Measurements from ENCODE around the gene MEGF6. TPM values are rescaled to one million over a fixed set of nuclear protein-coding genes. Genes with fewer than 3 reads are reported as not detected.

MEGF6 gene
- total RNA-seq, 2 donors from 2014 or later, result 67.3 to 82.5 TPM

- TF ChIP-seq POLR2A (IDR thresholded peaks at IDR 0.05) (no peak), POLR2AphosphoS5 (IDR thresholded peaks at IDR 0.05) (no peak), CTCF (IDR thresholded peaks at IDR 0.05) (no peak)
- Histone ChIP-seq H3K4me3 (no peak overlapping the region), H3K9me3 (no peaks in the 10 kb centered on the region), H3K4me1 (replicated peaks) (peaks cover 7% of the 10 kb centered on the region), H3K36me3 (no peaks in the 10 kb centered on the region), H3K27ac (no peak overlapping the region), H3K27me3 (replicated peaks; ENCODE audit: insufficient read depth) (peaks cover 7% of the 10 kb centered on the region)
- no peak for DNase-seq (ENCODE audit: low spot score)
- intact Hi-C loops (cut with DNase I), result no loop called here
- 86% methylated on average over 17 of the region's 18 CpGs for WGBS
Measured at GRCh38 chr1:3607703-3608065, 3.6 kb downstream of the MEGF6 start.

- intact Hi-C loops (cut with DNase I), result no loop called here
- Histone ChIP-seq H3K4me1 (replicated peaks) (peaks cover 7% of the 10 kb centered on the region), H3K4me3 (no peak overlapping the region), H3K27me3 (replicated peaks; ENCODE audit: insufficient read depth) (peaks cover 7% of the 10 kb centered on the region), H3K36me3 (no peaks in the 10 kb centered on the region), H3K27ac (no peak overlapping the region), H3K9me3 (no peaks in the 10 kb centered on the region)
- no peak for TF ChIP-seq CTCF (IDR thresholded peaks at IDR 0.05)
- no peak for TF ChIP-seq POLR2AphosphoS5 (IDR thresholded peaks at IDR 0.05)
- TF ChIP-seq POLR2A (IDR thresholded peaks at IDR 0.05), result no peak
- 89% methylated on average over 23 of the region's 23 CpGs for WGBS
- no peak for DNase-seq (ENCODE audit: low spot score)
Measured at GRCh38 chr1:3606779-3607702, 4.3 kb downstream of the MEGF6 start.

GRCh38 chr1:3604997-3605823 is 6.1 kb downstream of the MEGF6 start:
- no peaks in the 10 kb centered on the region for H3K36me3 ChIP-seq
- DNase-seq (ENCODE audit: low spot score), result no peak
- WGBS, result 95% methylated on average over 7 of the region's 7 CpGs
- intact Hi-C loops (cut with DNase I), result no loop called here
- TF ChIP-seq CTCF (IDR thresholded peaks at IDR 0.05) (no peak), POLR2AphosphoS5 (IDR thresholded peaks at IDR 0.05) (no peak), POLR2A (IDR thresholded peaks at IDR 0.05) (no peak)
- H3K9me3 ChIP-seq, result no peaks in the 10 kb centered on the region
- H3K27me3 ChIP-seq (replicated peaks; ENCODE audit: insufficient read depth), result peaks cover 5% of the 10 kb centered on the region
- no peak overlapping the region for H3K4me3 ChIP-seq
- H3K4me1 ChIP-seq (replicated peaks), result no peaks in the 10 kb centered on the region
- H3K27ac ChIP-seq, result no peak overlapping the region

- TF ChIP-seq POLR2AphosphoS5 (IDR thresholded peaks at IDR 0.05) (no peak), POLR2A (IDR thresholded peaks at IDR 0.05) (no peak)
- WGBS, result 94% methylated on average over 8 of the region's 8 CpGs
- H3K4me3 ChIP-seq, result no peak overlapping the region
- H3K27me3 ChIP-seq (replicated peaks; ENCODE audit: insufficient read depth), result peaks cover 4% of the 10 kb centered on the region
- intact Hi-C loops (cut with DNase I), result no loop called here
- H3K9me3 ChIP-seq, result no peaks in the 10 kb centered on the region
- H3K27ac ChIP-seq, result no peak overlapping the region
- no peaks in the 10 kb centered on the region for H3K4me1 ChIP-seq (replicated peaks)
- DNase-seq (ENCODE audit: low spot score), result no peak
- H3K36me3 ChIP-seq, result no peaks in the 10 kb centered on the region
Measured at GRCh38 chr1:3604468-3604974, 6.8 kb downstream of the MEGF6 start.
